Panc1 (cell line): ENCODE results near the gene NEFH. TPM values are rescaled to one million over a fixed set of nuclear protein-coding genes. Genes with fewer than 3 reads are reported as not detected.

ENCODE experiments used
- ATAC-seq: fragments of 200-7000 bp; cut with Tn5 transposase; 2 replicates; pipeline ENCODE4 v1.9.1; 2020; ENCODE audit warnings: mild to moderate bottlenecking, moderate library complexity
- BruUV-seq: library from RNA; stranded (reverse); fragments of 400-500 nt; replicated peaks from 2 replicates; lab custom pipeline; 2021; lab: Mats Ljungman, UMichigan
- CTCF ChIA-PET: fragments of 300-600 bp; sonication (Branson Sonifier 250); formaldehyde crosslinking; loops from one replicate; lab custom pipeline; 2022; ENCODE audit warnings: antibody characterized with exemption; lab: Charles Lee
- POLR2A ChIA-PET: fragments of 300-600 bp; sonication (Branson Sonifier 250); formaldehyde crosslinking; loops from one replicate; lab custom pipeline; 2022; ENCODE audit warnings: antibody characterized with exemption; lab: Charles Lee
- DNase-seq: peaks from one replicate; pipeline ENCODE4 v3.0.0-alpha.2; 2010; ENCODE audit warnings: low read depth, low spot score
- H3K27ac ChIP-seq: 2 replicates; pipeline ENCODE4 v1.5.1; 2011; ENCODE audit warnings: mild to moderate bottlenecking, low read length, inconsistent platforms
- H3K27me3 ChIP-seq: fragments of 200-500 bp; sonication (Bioruptor generic); 2 replicates; pipeline ENCODE4 v1.6.0; 2014; ENCODE audit warnings: low read length, inconsistent platforms; ENCODE audit not compliant: control insufficient read depth, insufficient read depth
- H3K36me3 ChIP-seq: fragments of 200-500 bp; sonication (Bioruptor generic); 2 replicates; pipeline ENCODE4 v1.5.1; 2014; ENCODE audit warnings: inconsistent platforms, mild to moderate bottlenecking, low read length, moderate library complexity; ENCODE audit not compliant: control insufficient read depth, insufficient read depth
- H3K4me1 ChIP-seq: 2 replicates; pipeline ENCODE4 v1.5.1; 2011; ENCODE audit warnings: inconsistent platforms, mild to moderate bottlenecking, low read length, moderate library complexity; ENCODE audit not compliant: control insufficient read depth, insufficient read depth
- H3K4me3 ChIP-seq, 2 experiments: 2 replicates each; pipeline ENCODE4 v1.5.1; 2011 to 2012; ENCODE audit warnings: low read depth in 2 of 2, low read length in 2 of 2, mild to moderate bottlenecking in 2 of 2, inconsistent platforms in 1 of 2, moderate library complexity in 1 of 2
- H3K9me3 ChIP-seq: fragments of 200-500 bp; sonication (Bioruptor generic); 2 replicates; pipeline ENCODE4 v1.5.1; 2014; ENCODE audit warnings: low read depth, mild to moderate bottlenecking, inconsistent platforms, low read length, moderate library complexity; ENCODE audit not compliant: control insufficient read depth, insufficient read depth
- CTCF ChIP-seq: fragments of 450-650 bp; IDR thresholded peaks from 2 replicates; pipeline ENCODE4 v1.5.1; 2017; ENCODE audit warnings: mild to moderate bottlenecking
- POLR2AphosphoS5 ChIP-seq: IDR thresholded peaks from 2 replicates; pipeline ENCODE4 v1.6.1; 2012; ENCODE audit warnings: mild to moderate bottlenecking, low read depth, low read length, moderate library complexity
- REST ChIP-seq, 2 experiments: IDR thresholded peaks; 2 replicates each; pipeline ENCODE4 v1.6.1; 2011 to 2012; ENCODE audit warnings: low read depth in 2 of 2, control low read depth in 1 of 2, low read length in 1 of 2, mild to moderate bottlenecking in 1 of 2, moderate library complexity in 1 of 2; ENCODE audit not compliant: insufficient read depth in 1 of 2
- SIN3A ChIP-seq: IDR thresholded peaks from 2 replicates; pipeline ENCODE4 v1.6.1; 2012; ENCODE audit warnings: low read depth, mild to moderate bottlenecking, low read length, moderate library complexity, borderline replicate concordance; ENCODE audit not compliant: insufficient read depth
- TCF7L2 ChIP-seq: IDR thresholded peaks from 2 replicates; pipeline ENCODE4 v1.6.1; 2011; ENCODE audit warnings: mild to moderate bottlenecking, low read depth, low read length, inconsistent platforms
- in situ Hi-C: cut with HindIII; loops from 2 replicates; pipeline ENCODE4 v1.10.0; 2016; ENCODE audit warnings: low sequenced_read_pairs, low pct_unique_long_range_greater_than_20kb
- intact Hi-C: fragments of 100-400 bp; cut with micrococcal nuclease; formaldehyde crosslinking; loops from one replicate; pipeline ENCODE4 v1.10.0; 2022; ENCODE audit not compliant: unreplicated experiment
- total RNA-seq: library from RNA; stranded (reverse); gene quantifications from one replicate; pipeline ENCODE4 v1.2.1, GENCODE V29; 2021; ENCODE audit not compliant: unreplicated experiment

NEFH gene
- total RNA-seq, 1 experiment from 2014 or later: 0.08 TPM

- TF ChIP-seq POLR2AphosphoS5: no peak
- TF ChIP-seq REST (IDR thresholded peaks at IDR 0.05; ENCODE audit: insufficient read depth in 1 of 2, low read depth in 2 of 2, low read length in 1 of 2): no peak
- no peak for TF ChIP-seq TCF7L2
- TF ChIP-seq SIN3A: 0 out of 2 replicates have a peak, but pooled peaks have one; percentile 24
- TF ChIP-seq CTCF: peak; percentile 96
- no peaks in the 10 kb centered on the region for H3K27me3 ChIP-seq
- POLR2A ChIA-PET: no interaction called here
- DNase-seq (peak; percentile 18), ATAC-seq (peak; percentile 96)
- in situ Hi-C loops (no loop called here), intact Hi-C loops (no loop called here)
- no peaks in the 10 kb centered on the region for H3K9me3 ChIP-seq
- peak overlapping the region; percentile 50 to 56 for H3K4me3 ChIP-seq
- no peaks in the 10 kb centered on the region for H3K4me1 ChIP-seq
- H3K36me3 ChIP-seq: no peaks in the 10 kb centered on the region
- no peak overlapping the region for H3K27ac ChIP-seq
- BruUV-seq: no TSS peak
- CTCF ChIA-PET: interaction anchor here (0.6 to 1.3 kb wide), 3 partner anchors 83 to 118 kb away, joined by 3 to 9 read pairs (median 4); partner anchors contain the start of gene THOC5
Observed at GRCh38 chr22:29470159-29470855, 9.7 kb upstream of the NEFH start.

GRCh38 chr22:29473001-29473400, 7.0 kb upstream of the NEFH start:
- intact Hi-C loops: no loop called here
- H3K27ac ChIP-seq: no peak overlapping the region
- CTCF ChIA-PET: no interaction called here
- POLR2A ChIA-PET: no interaction called here
- no peaks in the 10 kb centered on the region for H3K27me3 ChIP-seq
- DNase-seq: no peak
- no peaks in the 10 kb centered on the region for H3K9me3 ChIP-seq
- no peaks in the 10 kb centered on the region for H3K36me3 ChIP-seq
- no peak for ATAC-seq
- no peak for TF ChIP-seq POLR2AphosphoS5
- TF ChIP-seq TCF7L2: no peak
- no peak for TF ChIP-seq SIN3A
- TF ChIP-seq REST (IDR thresholded peaks at IDR 0.05; ENCODE audit: insufficient read depth in 1 of 2, low read depth in 2 of 2, low read length in 1 of 2): no peak
- TF ChIP-seq CTCF: no peak
- in situ Hi-C loops: no loop called here
- 0 out of 2 replicates have a peak, but pooled peaks cover 2% of the 10 kb centered on the region for H3K4me1 ChIP-seq
- H3K4me3 ChIP-seq: no peak overlapping the region
- no TSS peak for BruUV-seq
